GM12878 (cell line): ENCODE results near the gene NUP210L.
"Not testable (repeated sequence)": the region's sequence is repeated elsewhere in the genome, so short reads cannot be mapped to it uniquely, and the experiment has no call there.

Experiments
- CTCF ChIP-seq, 3 experiments: IDR thresholded peaks in 2 of 3; conservative IDR thresholded peaks in 1 of 3; 2 replicates each; pipeline ENCODE4 v1.5.1; 2011; ENCODE audit warnings: low read depth in 3 of 3, low read length in 3 of 3, mild to moderate bottlenecking in 3 of 3, control low read depth in 2 of 3, moderate library complexity in 2 of 3, inconsistent platforms in 1 of 3, mixed read lengths in 1 of 3; ENCODE audit not compliant: control insufficient read depth in 2 of 3, insufficient read depth in 1 of 3; ENCODE audit errors: extremely low read depth in 1 of 3
- GABPA ChIP-seq: IDR thresholded peaks from 2 replicates; pipeline ENCODE4 v1.6.1; 2014; ENCODE audit warnings: antibody characterized with exemption, low read depth, mild to moderate bottlenecking, inconsistent platforms
- JUND ChIP-seq: IDR thresholded peaks from 2 replicates; pipeline ENCODE4 v1.6.1; 2012; ENCODE audit warnings: low read depth, mild to moderate bottlenecking, low read length, improper control_type of control experiment, moderate library complexity
- NFYB ChIP-seq: IDR thresholded peaks from 2 replicates; pipeline ENCODE4 v1.6.1; 2011; ENCODE audit warnings: low read depth, mild to moderate bottlenecking, low read length, improper control_type of control experiment, moderate library complexity; ENCODE audit not compliant: insufficient read depth
- POLR2A ChIP-seq: IDR thresholded peaks from 2 replicates; pipeline ENCODE4 v1.6.1; 2011; ENCODE audit warnings: low read depth, mild to moderate bottlenecking, low read length
- TCF12 ChIP-seq: IDR thresholded peaks from 2 replicates; pipeline ENCODE4 v1.6.1; 2011; ENCODE audit warnings: low read depth, mild to moderate bottlenecking, low read length
- ZBTB11 ChIP-seq: fragments of 450-650 bp; formaldehyde crosslinking; IDR thresholded peaks from 2 replicates; pipeline ENCODE4 v1.5.0; 2022; ENCODE audit warnings: mild to moderate bottlenecking, missing genetic modification characterization

GRCh38 chr1:154147505-154147904, 7.4 kb downstream of the NUP210L start:
- not testable (repeated sequence) for TF ChIP-seq CTCF (IDR thresholded peaks at IDR 0.05 in 2 of 3, conservative IDR thresholded peaks at IDR 0.05 in 1 of 3; ENCODE audit: control insufficient read depth in 2 of 3, extremely low read depth in 1 of 3, insufficient read depth in 1 of 3, low read depth in 3 of 3, low read length in 3 of 3); TCF12; NFYB; POLR2A; JUND; GABPA; ZBTB11 (CRISPR knock-in tag)
